GM19455 (cell line): Measurements from ENCODE around the gene XDH.

ENCODE experiments used
- ATAC-seq: cut with Tn5 transposase; IDR thresholded peaks from one replicate; pipeline ENCODE4 v1.9.1; 2021; ENCODE audit not compliant: unreplicated experiment

The XDH gene

DNA sequence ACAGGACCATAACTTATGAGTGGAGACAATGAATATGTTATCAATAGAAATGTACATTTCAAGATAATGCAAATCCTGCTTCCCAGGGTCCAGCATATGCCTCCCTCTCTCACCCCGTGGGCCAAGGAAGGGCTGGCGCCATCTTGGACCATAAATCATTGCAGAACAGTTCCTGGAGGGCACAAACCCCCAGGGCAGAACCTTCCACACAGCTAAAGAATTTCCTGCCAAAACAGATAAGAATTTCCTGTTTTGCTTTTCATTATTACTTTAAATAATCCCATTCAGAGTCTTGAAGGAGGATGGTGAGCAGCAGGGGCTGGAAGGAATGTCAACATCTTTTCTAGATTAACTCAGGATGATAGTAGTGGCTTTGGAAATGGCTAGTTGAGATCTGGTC, 126.9 kb downstream of the XDH start:
- no peak for ATAC-seq

DNA sequence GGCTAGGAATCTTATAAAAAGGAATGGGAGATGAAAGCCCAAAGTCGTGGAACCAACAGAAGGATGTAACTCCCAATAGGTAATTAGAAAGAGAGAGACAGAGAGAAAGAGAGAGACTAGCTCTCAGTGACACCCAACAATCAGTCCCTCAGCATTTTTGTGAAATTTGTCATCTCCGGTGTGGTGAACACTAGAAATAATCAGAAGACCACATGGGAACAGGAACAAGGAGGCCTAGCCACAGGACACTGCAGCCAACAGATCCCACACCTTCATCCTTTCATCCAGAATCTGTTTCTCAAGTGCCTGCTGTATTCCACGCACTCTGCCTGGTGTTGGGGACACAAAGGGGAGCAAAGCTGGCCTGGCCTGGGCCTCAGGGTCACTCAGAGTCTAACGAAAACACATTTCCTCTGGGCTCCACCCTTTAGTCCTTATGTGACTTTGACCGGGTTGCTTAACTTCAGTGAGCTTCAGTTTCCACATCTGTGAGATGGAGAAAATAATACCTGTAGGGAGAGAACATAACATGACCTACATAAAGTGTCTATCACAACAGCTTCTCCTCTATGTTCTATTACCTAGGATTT, 127.5 kb downstream of the XDH start:
- ATAC-seq, result no peak

DNA sequence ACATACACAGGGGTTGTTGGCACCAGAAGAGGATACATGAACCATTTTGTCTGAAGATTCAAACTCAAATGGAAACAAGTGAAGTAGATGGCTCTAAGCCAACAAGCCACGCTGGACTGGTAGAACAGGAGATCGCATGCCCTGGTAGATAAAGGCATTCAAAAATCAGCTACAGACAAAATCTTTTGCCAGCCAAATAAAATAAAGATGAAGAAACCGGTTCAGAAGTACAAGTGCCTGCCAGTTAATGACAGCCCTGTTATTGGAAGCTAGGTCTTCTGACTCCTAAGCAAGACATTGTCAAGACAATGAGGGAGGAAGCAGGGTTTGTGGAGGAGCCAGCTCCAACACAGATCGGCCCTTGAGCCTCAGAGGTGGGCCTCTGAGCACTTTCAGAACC, 128.3 kb downstream of the XDH start:
- no peak for ATAC-seq
